HepG2 (cell line): ENCODE measurements around the gene RASA3. TPM values are rescaled to one million over a fixed set of nuclear protein-coding genes. Genes with fewer than 3 reads are reported as not detected.
"Not testable (repeated sequence)": the region's sequence is repeated elsewhere in the genome, so short reads cannot be mapped to it uniquely, and the experiment has no call there.

Experiments
- ATAC-seq: fragments of 200-7000 bp; cut with Tn5 transposase; 3 replicates; pipeline ENCODE4 v1.9.1; 2020; ENCODE audit warnings: mild to moderate bottlenecking, moderate library complexity
- BruUV-seq: library from RNA; stranded (reverse); fragments of 400-500 nt; replicated peaks from 2 replicates; lab custom pipeline; 2021; lab: Mats Ljungman, UMichigan
- CTCF ChIA-PET: fragments of 300-600 bp; formaldehyde crosslinking; extraction: SDS; loops from one replicate; lab custom pipeline; 2021; ENCODE audit warnings: low total read pairs, inconsistent platforms, low intra/inter-chr PET ratio; lab: Yijun Ruan, JAX
- POLR2A ChIA-PET: fragments of 350-600 bp; sonication (Branson Sonifier 250); formaldehyde crosslinking; loops from one replicate; lab custom pipeline; 2020; ENCODE audit warnings: antibody characterized with exemption, inconsistent platforms; lab: Yijun Ruan, JAX
- DNase-seq: peaks from one replicate; pipeline ENCODE4 v3.0.0-alpha.2; 2015; ENCODE audit warnings: low spot score
- FAIRE-seq: peaks from 3 replicates; lab custom pipeline; 2011; peaks lifted over from hg19 to GRCh38; lab: Jason Lieb, UNC
- H2AFZ ChIP-seq: one replicate; pipeline ENCODE4 v1.6.1; 2011; ENCODE audit warnings: low read length, inconsistent platforms
- H3K27ac ChIP-seq: fragments of 300-600 bp; 3 replicates; pipeline ENCODE4 v1.8.0; 2011; ENCODE audit warnings: mixed run types, mild to moderate bottlenecking, mixed read lengths, low read length, inconsistent platforms; ENCODE audit not compliant: insufficient read depth; ENCODE audit errors: extremely low read length
- H3K27me3 ChIP-seq, 2 experiments: fragments of 200-600 bp in 1 of 2; 2 replicates in 1 of 2; 3 replicates in 1 of 2; pipeline versions ENCODE4 v1.6.0 to v1.8.0; 2011; ENCODE audit warnings: low read length in 2 of 2, mild to moderate bottlenecking in 2 of 2, moderate library complexity in 2 of 2, inconsistent platforms in 1 of 2; ENCODE audit not compliant: insufficient read depth in 2 of 2, control insufficient read depth in 1 of 2
- H3K36me3 ChIP-seq, 2 experiments: fragments of 200-600 bp in 1 of 2; replicated peaks in 1 of 2; 2 replicates in 1 of 2; 3 replicates in 1 of 2; pipeline versions ENCODE4 v1.5.1 to v1.8.0; 2011; ENCODE audit warnings: low read length in 2 of 2, inconsistent platforms in 1 of 2; ENCODE audit not compliant: insufficient read depth in 2 of 2, control insufficient read depth in 1 of 2
- H3K4me1 ChIP-seq: 2 replicates; pipeline ENCODE4 v1.5.1; 2012; ENCODE audit warnings: low read length, inconsistent platforms; ENCODE audit not compliant: insufficient read depth
- H3K4me2 ChIP-seq: 2 replicates; pipeline ENCODE4 v1.6.0; 2011; ENCODE audit warnings: low read depth, low read length, inconsistent platforms
- H3K4me3 ChIP-seq, 3 experiments: fragments of 200-600 bp in 1 of 3; sonication (generic), shearing (Covaris generic) in 1 of 3; replicated peaks in 1 of 3; 2 replicates each; pipeline ENCODE4 v1.5.1; 2011 to 2016; ENCODE audit warnings: low read length in 3 of 3, inconsistent platforms in 2 of 3, low read depth in 2 of 3, mild to moderate bottlenecking in 2 of 3, control low read depth in 1 of 3, mixed read lengths in 1 of 3; ENCODE audit not compliant: insufficient read depth in 1 of 3
- H3K79me2 ChIP-seq: one replicate; pipeline ENCODE4 v1.6.1; 2011; ENCODE audit warnings: low read length, inconsistent platforms; ENCODE audit not compliant: insufficient read depth
- H3K9ac ChIP-seq: 2 replicates; pipeline ENCODE4 v1.6.0; 2011; ENCODE audit warnings: mild to moderate bottlenecking, low read depth, low read length, inconsistent platforms; ENCODE audit not compliant: insufficient read depth
- H3K9me3 ChIP-seq: 2 replicates; pipeline ENCODE4 v1.5.1; 2012; ENCODE audit warnings: mild to moderate bottlenecking, low read length
- H4K20me1 ChIP-seq: 2 replicates; pipeline ENCODE4 v1.6.0; 2011; ENCODE audit warnings: inconsistent platforms, mild to moderate bottlenecking, low read length, moderate library complexity; ENCODE audit not compliant: insufficient read depth
- ZNF143 ChIP-seq: sonication (generic); formaldehyde crosslinking; IDR thresholded peaks from 2 replicates; pipeline ENCODE4 v1.4.0; 2020; ENCODE audit warnings: missing genetic modification reagents
- WGBS: methylation state at CpG from one replicate; pipeline ENCODE4 v1.1.6; 2017; ENCODE audit warnings: low lambda C conversion rate; 5-methylcytosine and 5-hydroxymethylcytosine counted together
- in situ Hi-C: cut with HindIII; loops from 2 replicates; pipeline ENCODE4 v1.10.0; 2017; ENCODE audit warnings: low pct_unique_long_range_greater_than_20kb; ENCODE audit not compliant: extremely low pct_ligation_motif_present
- intact Hi-C: fragments of 100-400 bp; cut with micrococcal nuclease; formaldehyde crosslinking; loops from one replicate; pipeline ENCODE4 v1.10.0; 2022; ENCODE audit not compliant: unreplicated experiment
- polyA plus RNA-seq, 8 experiments: library from polyadenylated mRNA; depleted of rRNA in 3 of 8; stranded (reverse) in 7 of 8; unstranded in 1 of 8; fragments of >200 nt; fragmentation: Illumina TruSeq in 4 of 8; extraction: Trizol in 4 of 8; gene quantifications; 2 replicates each; pipeline versions ENCODE4 v1.2.1 to v1.2.3, GENCODE V29; 2011 to 2016; ENCODE audit warnings: low read depth in 4 of 8, missing spikeins in 1 of 8, mixed read lengths in 1 of 8; ENCODE audit not compliant: insufficient read depth in 1 of 8
- total RNA-seq, 5 experiments: library from RNA; depleted of rRNA; stranded (reverse); fragments of >200 nt; fragmentation: Illumina TruSeq; extraction: Trizol; gene quantifications; 2 replicates each; pipeline ENCODE4 v1.2.3, GENCODE V29; 2016; ENCODE audit warnings: low read depth in 1 of 5
- TF ChIP-seq, protein P1 (sequence below): fragments of 450-650 bp; IDR thresholded peaks from 2 replicates; pipeline ENCODE4 v1.6.1; 2016

RASA3 gene
- total and polyA plus RNA-seq, 2 of the 13 experiments (the other 11 are each of a cell fraction or from before 2014, with no cell fraction given) = 0.05 TPM; not detected in 1

DNA sequence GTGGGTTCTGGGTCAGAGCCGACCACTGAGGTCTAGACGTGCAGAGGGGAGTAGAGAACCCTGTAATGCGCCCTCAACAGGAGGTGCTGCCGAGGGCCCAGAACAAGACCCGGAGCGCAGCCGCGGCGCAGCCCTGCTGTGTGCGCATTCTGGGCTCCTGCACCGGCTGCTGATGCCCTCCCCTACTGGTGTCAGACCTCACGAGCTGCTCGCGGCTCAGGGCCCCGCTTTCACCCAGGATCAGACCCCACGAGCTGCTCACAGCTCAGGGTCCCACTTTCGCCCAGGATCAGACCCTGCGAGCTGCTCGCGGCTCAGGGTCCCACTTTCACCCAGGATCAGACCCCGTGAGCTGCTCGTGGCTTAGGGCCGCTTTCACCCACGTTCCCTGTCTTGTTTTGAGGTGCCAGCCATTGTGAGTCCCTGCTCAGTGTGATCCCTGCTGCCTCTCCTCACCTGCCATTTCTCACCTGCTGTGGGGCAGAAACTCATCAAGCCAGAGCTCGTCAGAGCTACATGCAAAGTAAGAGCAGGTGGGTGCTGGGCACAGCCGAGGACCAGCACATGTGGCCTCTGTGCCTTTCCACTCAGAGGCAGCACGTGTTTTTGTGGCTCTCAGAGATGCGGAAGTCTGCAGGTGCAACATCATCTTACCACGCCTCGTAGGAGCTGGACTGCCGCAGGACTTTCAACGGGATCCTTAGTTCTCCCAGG is 111.5 kb downstream of the RASA3 start:
- CTCF ChIA-PET = no interaction called here
- 43% methylated on average over 9 of the region's 32 CpGs for WGBS
- H3K4me3 ChIP-seq = no peak overlapping the region
- peaks cover 9% of the 10 kb centered on the region; the same call in 1 of the 2 replicates for H3K4me1 ChIP-seq
- FAIRE-seq = no peak
- H3K9ac ChIP-seq = no peak overlapping the region
- no peaks in the 10 kb centered on the region for H3K79me2 ChIP-seq
- intact Hi-C loops (no loop called here), in situ Hi-C loops (no loop called here)
- H4K20me1 ChIP-seq = no peaks in the 10 kb centered on the region
- no peak for ATAC-seq
- H3K27ac ChIP-seq = no peak overlapping the region
- no peak for TF ChIP-seq ZNF143 (CRISPR knock-in tag)
- TF ChIP-seq, protein P1, sequence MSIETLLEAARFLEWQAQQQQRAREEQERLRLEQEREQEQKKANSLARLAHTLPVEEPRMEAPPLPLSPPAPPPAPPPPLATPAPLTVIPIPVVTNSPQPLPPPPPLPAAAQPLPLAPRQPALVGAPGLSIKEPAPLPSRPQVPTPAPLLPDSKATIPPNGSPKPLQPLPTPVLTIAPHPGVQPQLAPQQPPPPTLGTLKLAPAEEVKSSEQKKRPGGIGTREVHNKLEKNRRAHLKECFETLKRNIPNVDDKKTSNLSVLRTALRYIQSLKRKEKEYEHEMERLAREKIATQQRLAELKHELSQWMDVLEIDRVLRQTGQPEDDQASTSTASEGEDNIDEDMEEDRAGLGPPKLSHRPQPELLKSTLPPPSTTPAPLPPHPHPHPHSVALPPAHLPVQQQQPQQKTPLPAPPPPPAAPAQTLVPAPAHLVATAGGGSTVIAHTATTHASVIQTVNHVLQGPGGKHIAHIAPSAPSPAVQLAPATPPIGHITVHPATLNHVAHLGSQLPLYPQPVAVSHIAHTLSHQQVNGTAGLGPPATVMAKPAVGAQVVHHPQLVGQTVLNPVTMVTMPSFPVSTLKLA = peak; percentile 73
- no TSS peak for BruUV-seq
- peaks cover 8 to 67% of the 10 kb centered on the region in 2 experiments for H3K27me3 ChIP-seq
- DNase-seq = no peak
- POLR2A ChIA-PET = no interaction called here
- H2AFZ ChIP-seq = no peak overlapping the region
- no peak overlapping the region for H3K4me2 ChIP-seq
- no peaks in the 10 kb centered on the region for H3K9me3 ChIP-seq
- no peaks in the 10 kb centered on the region for H3K36me3 ChIP-seq

DNA sequence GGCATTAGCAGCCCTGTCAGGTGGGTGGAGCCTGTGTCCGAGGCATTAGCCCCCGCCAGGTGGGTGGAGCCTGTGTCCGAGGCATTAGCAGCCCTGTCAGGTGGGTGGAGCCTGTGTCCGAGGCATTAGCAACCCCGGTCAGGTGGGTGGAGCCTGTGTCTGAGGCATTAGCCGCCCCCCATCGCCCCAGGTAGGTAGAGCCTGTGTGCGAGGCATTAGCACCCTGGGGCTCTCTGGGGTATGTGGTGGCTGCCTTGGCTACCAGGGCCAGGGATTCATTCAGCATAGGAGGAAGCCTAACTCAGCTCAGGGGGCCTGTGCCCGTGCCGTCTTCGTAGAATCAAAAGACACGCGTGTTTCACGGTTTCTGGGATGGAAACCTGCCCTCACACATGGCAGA is 112.3 kb downstream of the RASA3 start:
- H3K4me1 ChIP-seq, BruUV-seq, in situ Hi-C loops, CTCF ChIA-PET, H3K36me3 ChIP-seq, H3K79me2 ChIP-seq, FAIRE-seq, H3K4me2 ChIP-seq, H3K9ac ChIP-seq, POLR2A ChIA-PET, H4K20me1 ChIP-seq, DNase-seq, ATAC-seq, H2AFZ ChIP-seq, intact Hi-C loops, H3K9me3 ChIP-seq, H3K4me3 ChIP-seq, H3K27ac ChIP-seq: not testable (repeated sequence)
- peaks cover 8 to 66% of the 10 kb centered on the region in 2 experiments for H3K27me3 ChIP-seq
- WGBS = no CpG with 5 or more reads among the region's 14 CpGs
